ENCODE measurements around the gene MPO. TPM values are rescaled to one million over a fixed set of nuclear protein-coding genes. Genes with fewer than 3 reads are reported as not detected.

The MPO gene
- total and polyA plus RNA-seq, 9 of the 15 experiments (the other 6 are each of a cell fraction or from before 2014, with no cell fraction given), result 0.04 to 0.47 (median 0.39) TPM; not detected in 6

DNA sequence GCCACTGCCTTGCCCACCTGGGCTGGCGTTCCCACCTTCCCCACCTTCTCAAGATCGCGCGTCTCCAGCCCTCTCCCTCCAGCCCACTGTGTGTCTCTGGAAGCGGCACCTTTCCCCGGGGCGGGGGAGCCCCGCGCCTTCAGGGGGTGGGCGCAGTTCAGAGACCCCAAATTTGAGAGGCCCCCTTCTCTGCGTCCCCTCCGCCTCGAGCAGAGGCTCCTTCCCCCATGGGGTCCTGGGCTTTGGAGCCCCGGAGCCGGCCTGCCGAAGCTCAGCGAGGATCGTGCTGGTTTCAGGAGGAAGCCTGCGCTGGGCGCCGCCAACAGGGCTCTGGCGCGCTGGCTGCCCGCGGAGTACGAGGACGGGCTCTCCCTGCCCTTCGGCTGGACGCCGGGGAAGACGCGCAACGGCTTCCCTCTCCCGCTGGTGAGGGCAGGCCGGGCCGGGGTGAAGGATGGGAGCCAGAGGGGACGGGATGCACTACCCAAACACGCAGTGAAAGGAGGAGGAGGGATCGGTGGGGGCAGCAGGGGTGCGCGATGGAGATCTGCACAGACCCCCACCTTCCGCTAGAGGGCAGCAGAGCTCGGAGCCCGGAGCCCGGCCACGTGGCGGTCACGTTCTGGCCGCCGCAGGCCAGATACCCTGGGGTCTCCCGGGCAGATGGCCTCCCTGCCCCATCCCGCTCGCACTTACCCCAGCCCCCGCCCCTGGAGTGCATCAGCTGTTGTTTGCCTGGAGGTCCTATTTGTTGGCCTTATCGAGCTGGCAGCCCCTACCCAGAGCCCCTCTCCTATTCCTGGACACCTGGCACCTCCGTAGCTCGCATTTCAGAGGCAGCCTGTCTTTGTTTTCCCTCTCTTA is 31.2 kb downstream of the MPO start (continued):
- TF ChIP-seq, protein P1, sequence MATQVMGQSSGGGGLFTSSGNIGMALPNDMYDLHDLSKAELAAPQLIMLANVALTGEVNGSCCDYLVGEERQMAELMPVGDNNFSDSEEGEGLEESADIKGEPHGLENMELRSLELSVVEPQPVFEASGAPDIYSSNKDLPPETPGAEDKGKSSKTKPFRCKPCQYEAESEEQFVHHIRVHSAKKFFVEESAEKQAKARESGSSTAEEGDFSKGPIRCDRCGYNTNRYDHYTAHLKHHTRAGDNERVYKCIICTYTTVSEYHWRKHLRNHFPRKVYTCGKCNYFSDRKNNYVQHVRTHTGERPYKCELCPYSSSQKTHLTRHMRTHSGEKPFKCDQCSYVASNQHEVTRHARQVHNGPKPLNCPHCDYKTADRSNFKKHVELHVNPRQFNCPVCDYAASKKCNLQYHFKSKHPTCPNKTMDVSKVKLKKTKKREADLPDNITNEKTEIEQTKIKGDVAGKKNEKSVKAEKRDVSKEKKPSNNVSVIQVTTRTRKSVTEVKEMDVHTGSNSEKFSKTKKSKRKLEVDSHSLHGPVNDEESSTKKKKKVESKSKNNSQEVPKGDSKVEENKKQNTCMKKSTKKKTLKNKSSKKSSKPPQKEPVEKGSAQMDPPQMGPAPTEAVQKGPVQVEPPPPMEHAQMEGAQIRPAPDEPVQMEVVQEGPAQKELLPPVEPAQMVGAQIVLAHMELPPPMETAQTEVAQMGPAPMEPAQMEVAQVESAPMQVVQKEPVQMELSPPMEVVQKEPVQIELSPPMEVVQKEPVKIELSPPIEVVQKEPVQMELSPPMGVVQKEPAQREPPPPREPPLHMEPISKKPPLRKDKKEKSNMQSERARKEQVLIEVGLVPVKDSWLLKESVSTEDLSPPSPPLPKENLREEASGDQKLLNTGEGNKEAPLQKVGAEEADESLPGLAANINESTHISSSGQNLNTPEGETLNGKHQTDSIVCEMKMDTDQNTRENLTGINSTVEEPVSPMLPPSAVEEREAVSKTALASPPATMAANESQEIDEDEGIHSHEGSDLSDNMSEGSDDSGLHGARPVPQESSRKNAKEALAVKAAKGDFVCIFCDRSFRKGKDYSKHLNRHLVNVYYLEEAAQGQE (IDR thresholded peaks at IDR 0.05; ENCODE audit: borderline replicate concordance), result peak; percentile 55
- TF ChIP-seq, protein P1 (CRISPR knock-in tag; IDR thresholded peaks at IDR 0.05; ENCODE audit: low read depth), result no peak
- no peak for TF ChIP-seq POLR2A (conservative IDR thresholded peaks at IDR 0.05)
- TF ChIP-seq NCOA2 (IDR thresholded peaks at IDR 0.05; ENCODE audit: partially characterized antibody in 2 of 2), result no peak
- no peak for TF ChIP-seq CHD2 (IDR thresholded peaks at IDR 0.05; ENCODE audit: low read depth, low read length)
- no peak for TF ChIP-seq CHD1 (IDR thresholded peaks at IDR 0.05; ENCODE audit: low read length)
- no peak for TF ChIP-seq HNRNPH1 (optimal IDR thresholded peaks at IDR 0.05; ENCODE audit: low read depth, low read length)
- TF ChIP-seq, protein P2, sequence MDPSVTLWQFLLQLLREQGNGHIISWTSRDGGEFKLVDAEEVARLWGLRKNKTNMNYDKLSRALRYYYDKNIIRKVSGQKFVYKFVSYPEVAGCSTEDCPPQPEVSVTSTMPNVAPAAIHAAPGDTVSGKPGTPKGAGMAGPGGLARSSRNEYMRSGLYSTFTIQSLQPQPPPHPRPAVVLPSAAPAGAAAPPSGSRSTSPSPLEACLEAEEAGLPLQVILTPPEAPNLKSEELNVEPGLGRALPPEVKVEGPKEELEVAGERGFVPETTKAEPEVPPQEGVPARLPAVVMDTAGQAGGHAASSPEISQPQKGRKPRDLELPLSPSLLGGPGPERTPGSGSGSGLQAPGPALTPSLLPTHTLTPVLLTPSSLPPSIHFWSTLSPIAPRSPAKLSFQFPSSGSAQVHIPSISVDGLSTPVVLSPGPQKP (CRISPR knock-in tag; IDR thresholded peaks at IDR 0.05), result no peak
- peak; percentile 87 for TF ChIP-seq ZBTB1 (CRISPR knock-in tag; IDR thresholded peaks at IDR 0.05; ENCODE audit: borderline replicate concordance, low read depth)
- TF ChIP-seq ZNF766 (CRISPR knock-in tag; conservative IDR thresholded peaks at IDR 0.05), result no peak
- peak; percentile 75; the same call in 1 of the 2 replicates for TF ChIP-seq ZNF224 (CRISPR knock-in tag; IDR thresholded peaks at IDR 0.05)
- no peak for TF ChIP-seq ZNF146 (CRISPR knock-in tag; IDR thresholded peaks at IDR 0.05; ENCODE audit: unreplicated experiment)
- 0 out of 2 replicates have a peak, but pooled peaks have one; percentile 74 for TF ChIP-seq SREBF2 (CRISPR knock-in tag; IDR thresholded peaks at IDR 0.05)
- TF ChIP-seq ESRRB (CRISPR knock-in tag; IDR thresholded peaks at IDR 0.05; ENCODE audit: borderline replicate concordance), result no peak
- TF ChIP-seq MCM5 (IDR thresholded peaks at IDR 0.05; ENCODE audit: low read depth), result no peak
- no peak for TF ChIP-seq PTBP1 (IDR thresholded peaks at IDR 0.05; ENCODE audit: low read depth, low read length)
- TF ChIP-seq BRD4 (IDR thresholded peaks at IDR 0.05), result no peak
- TF ChIP-seq NFXL1 (CRISPR knock-in tag; IDR thresholded peaks at IDR 0.05), result no peak
